Mesothelial cell of epicardium (in vitro differentiated cells): ENCODE data around the gene MOCS3. TPM values are rescaled to one million over a fixed set of nuclear protein-coding genes. Genes with fewer than 3 reads are reported as not detected.
"Not testable (repeated sequence)": the region's sequence is repeated elsewhere in the genome, so short reads cannot be mapped to it uniquely, and the experiment has no call there.

ENCODE experiments used
- DNase-seq, 2 experiments: peaks; one replicate each; pipeline ENCODE4 v3.0.0; 2021; ENCODE audit warnings: low spot score in 2 of 2; ENCODE audit not compliant: unreplicated experiment in 2 of 2
- H3K27ac Mint-ChIP-seq: 2 replicates; pipeline ENCODE4 v1.8.0; 2021; ENCODE audit warnings: mixed read lengths
- H3K27me3 Mint-ChIP-seq: 2 replicates; pipeline ENCODE4 v1.8.0; 2021; ENCODE audit warnings: low read depth, mixed read lengths
- H3K36me3 Mint-ChIP-seq: 2 replicates; pipeline ENCODE4 v1.8.0; 2021; ENCODE audit warnings: mixed read lengths
- H3K4me1 Mint-ChIP-seq: 2 replicates; pipeline ENCODE4 v1.8.0; 2021; ENCODE audit warnings: mixed read lengths
- H3K4me3 Mint-ChIP-seq: 2 replicates; pipeline ENCODE4 v1.8.0; 2021; ENCODE audit warnings: mild to moderate bottlenecking, moderate library complexity, mixed read lengths
- H3K9me3 Mint-ChIP-seq: 2 replicates; pipeline ENCODE4 v1.8.0; 2021; ENCODE audit warnings: mixed read lengths
- total RNA-seq: library from RNA; stranded (reverse); gene quantifications from 3 replicates; pipeline ENCODE4 v1.2.1, GENCODE V29; 2021
- TF ChIP-seq, protein P1 (sequence below): fragments of 200-600 bp; sonication (generic); IDR thresholded peaks from one replicate; pipeline ENCODE4 v1.5.0; 2021; ENCODE audit warnings: antibody characterized with exemption; ENCODE audit not compliant: unreplicated experiment

The MOCS3 gene
- total RNA-seq, 1 donor from 2014 or later, result 5.4 TPM

DNA sequence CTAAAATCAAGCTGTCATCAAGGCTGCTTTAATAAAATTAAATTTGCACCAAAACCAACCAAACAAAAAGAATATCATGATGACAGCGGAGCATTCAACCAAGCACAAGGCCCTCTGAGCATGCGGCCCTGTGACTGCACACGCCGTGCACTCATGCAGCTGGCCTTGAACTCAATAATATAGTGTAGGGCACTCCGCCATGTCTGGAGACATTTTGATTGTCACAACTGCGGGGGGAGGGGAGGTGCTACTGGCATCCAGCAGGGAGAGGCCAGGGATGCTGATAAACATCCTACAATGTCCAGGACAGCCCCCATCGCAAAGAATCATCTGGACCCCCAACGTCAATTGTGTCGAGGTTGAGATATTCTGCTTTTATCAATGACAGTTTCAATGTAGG lies 9.7 kb downstream of the MOCS3 start:
- Mint-ChIP-seq H3K36me3 (no peaks in the 10 kb centered on the region), H3K4me3 (no peak overlapping the region), H3K9me3 (no peaks in the 10 kb centered on the region), H3K4me1 (no peaks in the 10 kb centered on the region), H3K27ac (no peak overlapping the region), H3K27me3 (peaks cover 44% of the 10 kb centered on the region)
- DNase-seq, result peak in 1 of 2 experiments; percentile 2
- TF ChIP-seq, protein P1, sequence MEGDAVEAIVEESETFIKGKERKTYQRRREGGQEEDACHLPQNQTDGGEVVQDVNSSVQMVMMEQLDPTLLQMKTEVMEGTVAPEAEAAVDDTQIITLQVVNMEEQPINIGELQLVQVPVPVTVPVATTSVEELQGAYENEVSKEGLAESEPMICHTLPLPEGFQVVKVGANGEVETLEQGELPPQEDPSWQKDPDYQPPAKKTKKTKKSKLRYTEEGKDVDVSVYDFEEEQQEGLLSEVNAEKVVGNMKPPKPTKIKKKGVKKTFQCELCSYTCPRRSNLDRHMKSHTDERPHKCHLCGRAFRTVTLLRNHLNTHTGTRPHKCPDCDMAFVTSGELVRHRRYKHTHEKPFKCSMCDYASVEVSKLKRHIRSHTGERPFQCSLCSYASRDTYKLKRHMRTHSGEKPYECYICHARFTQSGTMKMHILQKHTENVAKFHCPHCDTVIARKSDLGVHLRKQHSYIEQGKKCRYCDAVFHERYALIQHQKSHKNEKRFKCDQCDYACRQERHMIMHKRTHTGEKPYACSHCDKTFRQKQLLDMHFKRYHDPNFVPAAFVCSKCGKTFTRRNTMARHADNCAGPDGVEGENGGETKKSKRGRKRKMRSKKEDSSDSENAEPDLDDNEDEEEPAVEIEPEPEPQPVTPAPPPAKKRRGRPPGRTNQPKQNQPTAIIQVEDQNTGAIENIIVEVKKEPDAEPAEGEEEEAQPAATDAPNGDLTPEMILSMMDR, result no peak

DNA sequence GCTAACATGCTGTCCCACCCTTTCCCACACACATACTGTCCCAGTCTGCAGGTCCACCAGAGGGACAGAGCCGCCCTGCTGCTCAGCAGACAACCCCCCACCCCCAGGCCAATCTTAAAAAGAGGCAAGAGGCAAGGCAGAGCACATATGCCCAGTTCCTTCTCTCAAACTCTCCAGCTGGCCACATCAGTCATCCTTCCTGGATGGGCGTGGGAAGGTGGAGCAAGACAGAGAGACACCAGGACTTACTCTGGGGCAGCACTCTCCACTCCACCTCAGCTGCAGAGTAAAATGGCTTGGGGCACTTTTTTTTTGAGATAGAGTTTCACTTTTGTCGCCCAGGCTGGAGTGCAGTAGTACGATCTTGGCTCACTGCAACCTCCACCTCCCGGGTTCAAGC lies 10.8 kb downstream of the MOCS3 start:
- no peaks in the 10 kb centered on the region for H3K36me3 Mint-ChIP-seq
- H3K4me3 Mint-ChIP-seq, result no peak overlapping the region
- no peaks in the 10 kb centered on the region for H3K4me1 Mint-ChIP-seq
- DNase-seq, result no peak
- H3K27me3 Mint-ChIP-seq, result peaks cover 44% of the 10 kb centered on the region
- H3K9me3 Mint-ChIP-seq, result no peaks in the 10 kb centered on the region
- TF ChIP-seq, protein P1, result no peak
- no peak overlapping the region for H3K27ac Mint-ChIP-seq

- Mint-ChIP-seq H3K4me3 (no peak overlapping the region), H3K9me3 (peaks cover 3% of the 10 kb centered on the region), H3K27me3 (peaks cover 42% of the 10 kb centered on the region), H3K36me3 (no peaks in the 10 kb centered on the region), H3K4me1 (no peaks in the 10 kb centered on the region), H3K27ac (no peak overlapping the region)
- DNase-seq, result no peak
- TF ChIP-seq, protein P1, result no peak
Measured at GRCh38 chr20:50969912-50970311, 11.3 kb downstream of the MOCS3 start.

DNA sequence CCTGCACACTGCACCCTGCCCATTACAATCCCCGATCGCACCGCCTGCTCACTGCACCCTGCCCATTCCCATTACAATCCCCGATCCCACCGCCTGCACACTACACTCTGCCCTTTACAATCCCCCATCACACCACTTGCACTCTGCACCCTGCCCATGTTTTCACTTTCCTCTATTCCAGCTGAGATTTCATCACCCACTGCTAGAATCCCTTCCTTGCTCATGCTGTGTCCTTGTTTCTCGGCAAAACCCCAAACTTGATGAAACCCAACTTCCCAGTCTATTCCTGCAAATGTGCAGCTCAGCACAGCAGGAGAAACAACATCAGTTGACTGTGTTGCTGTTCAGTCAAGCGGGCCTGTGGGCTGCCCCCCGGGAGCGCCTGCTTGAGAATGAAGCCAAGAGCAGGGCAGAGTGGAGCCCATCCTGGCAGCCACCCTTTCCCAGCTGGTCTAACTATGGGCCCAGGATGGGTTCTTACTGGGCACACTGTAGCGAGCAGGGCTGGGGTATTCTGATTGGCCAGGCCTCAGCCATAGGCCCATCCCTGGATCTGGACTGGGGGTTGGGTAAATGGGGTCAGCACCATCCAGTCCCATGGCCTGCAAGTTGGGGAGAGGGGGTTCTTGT lies 17.2 kb downstream of the MOCS3 start:
- H3K9me3 Mint-ChIP-seq, result peaks cover 8% of the 10 kb centered on the region
- TF ChIP-seq, protein P1, result no peak
- no peaks in the 10 kb centered on the region for H3K36me3 Mint-ChIP-seq
- no peak overlapping the region for H3K4me3 Mint-ChIP-seq
- H3K27me3 Mint-ChIP-seq, result peaks cover 20% of the 10 kb centered on the region
- H3K4me1 Mint-ChIP-seq, result no peaks in the 10 kb centered on the region
- no peak overlapping the region for H3K27ac Mint-ChIP-seq
- DNase-seq, result no peak

DNA sequence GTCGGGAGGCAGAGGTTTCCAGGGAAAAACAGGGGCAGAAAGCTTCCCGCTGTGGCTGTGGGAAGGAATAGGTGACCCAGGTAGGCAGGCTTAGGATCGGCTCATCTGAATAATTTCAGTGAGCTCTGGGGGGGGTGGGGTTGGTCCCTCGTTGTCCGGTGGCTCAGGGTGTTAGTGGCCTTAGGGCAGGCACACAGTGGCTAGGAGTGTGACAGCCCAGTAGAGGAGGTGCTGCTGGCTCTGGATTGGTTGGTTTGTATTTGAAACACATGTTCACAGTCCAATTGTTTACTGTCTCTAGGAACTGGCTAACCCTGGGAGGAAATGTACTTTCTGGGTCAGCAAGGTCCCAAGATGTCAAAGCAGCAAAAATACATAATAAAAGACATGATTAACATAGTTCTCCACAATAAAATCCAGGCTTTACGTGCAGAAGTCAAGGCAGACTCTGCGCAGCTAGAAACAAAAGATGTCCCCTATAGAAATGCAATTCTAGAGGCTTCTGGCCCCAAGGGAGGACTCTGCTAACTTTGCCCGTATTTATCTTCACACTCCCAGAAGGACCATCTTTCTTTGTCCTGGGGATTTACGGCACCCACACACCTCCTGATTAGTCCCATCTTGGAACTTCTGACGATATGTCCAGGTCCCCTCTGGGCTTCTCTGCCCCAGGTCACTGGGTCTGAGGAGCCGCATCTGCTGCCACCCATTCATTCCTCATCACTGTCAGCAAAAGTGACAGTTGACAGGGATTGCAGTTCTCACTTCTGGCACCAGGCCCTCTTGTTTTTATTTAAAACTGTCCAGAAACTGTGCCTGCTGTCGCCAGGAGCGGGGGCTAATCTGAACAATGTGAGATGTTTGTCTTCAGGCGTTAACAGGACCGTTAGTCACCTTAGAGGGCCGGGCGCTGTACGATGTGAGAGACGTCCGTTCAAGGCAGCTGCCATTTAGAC lies 18.7 kb downstream of the MOCS3 start:
- peaks cover 18% of the 10 kb centered on the region for H3K27me3 Mint-ChIP-seq
- DNase-seq, result no peak
- no peak overlapping the region for H3K27ac Mint-ChIP-seq
- H3K4me1 Mint-ChIP-seq, result peaks cover 5% of the 10 kb centered on the region
- H3K4me3 Mint-ChIP-seq, result no peak overlapping the region
- no peaks in the 10 kb centered on the region for H3K36me3 Mint-ChIP-seq
- peaks cover 8% of the 10 kb centered on the region for H3K9me3 Mint-ChIP-seq
- TF ChIP-seq, protein P1, result no peak

GRCh38 chr20:50978533-50978932 lies 19.9 kb downstream of the MOCS3 start:
- not testable (repeated sequence) for DNase-seq, H3K4me3 Mint-ChIP-seq, H3K36me3 Mint-ChIP-seq, H3K27ac Mint-ChIP-seq, H3K9me3 Mint-ChIP-seq, H3K4me1 Mint-ChIP-seq
- H3K27me3 Mint-ChIP-seq, result peaks cover 12% of the 10 kb centered on the region
